ENCODE measurements around the gene CCRL2.
"Not testable (repeated sequence)": the region's sequence is repeated elsewhere in the genome, so short reads cannot be mapped to it uniquely, and the experiment has no call there.

CCRL2 gene

GRCh38 chr3:46378426-46378942, 28.6 kb upstream of the CCRL2 start:
- no peak for FAIRE-seq
- no peak for DNase-seq (ENCODE audit: low spot score)

GRCh38 chr3:46380471-46381221, 26.4 kb upstream of the CCRL2 start:
- FAIRE-seq (no peak), DNase-seq (ENCODE audit: low spot score) (no peak)

GRCh38 chr3:46381625-46382024, 25.4 kb upstream of the CCRL2 start:
- DNase-seq (ENCODE audit: low spot score) (no peak), FAIRE-seq (no peak)

- DNase-seq (ENCODE audit: low spot score), result no peak
- FAIRE-seq, result no peak
Observed at GRCh38 chr3:46383211-46383950, 23.7 kb upstream of the CCRL2 start.

GRCh38 chr3:46383951-46384330, 23.1 kb upstream of the CCRL2 start:
- DNase-seq (ENCODE audit: low spot score) (no peak), FAIRE-seq (no peak)

GRCh38 chr3:46386205-46386604, 20.9 kb upstream of the CCRL2 start:
- FAIRE-seq (no peak), DNase-seq (ENCODE audit: low spot score) (peak; percentile 64)

GRCh38 chr3:46388847-46389246, 18.2 kb upstream of the CCRL2 start:
- FAIRE-seq; DNase-seq (ENCODE audit: low spot score): not testable (repeated sequence)

GRCh38 chr3:46389306-46389705, 17.8 kb upstream of the CCRL2 start:
- no peak for FAIRE-seq

GRCh38 chr3:46391526-46391925, 15.5 kb upstream of the CCRL2 start:
- not testable (repeated sequence) for FAIRE-seq

More at GRCh38 chr3:46389306-46389705, 17.8 kb upstream of the CCRL2 start:
- no peak for DNase-seq (ENCODE audit: low spot score)

GRCh38 chr3:46393011-46393410, 14.0 kb upstream of the CCRL2 start:
- no peak for FAIRE-seq
- DNase-seq (ENCODE audit: low spot score), result no peak

More at GRCh38 chr3:46391526-46391925, 15.5 kb upstream of the CCRL2 start:
- DNase-seq (ENCODE audit: low spot score), result not testable (repeated sequence)

- no peak for FAIRE-seq
- no peak for DNase-seq (ENCODE audit: low spot score)
Observed at GRCh38 chr3:46393554-46394434, 13.3 kb upstream of the CCRL2 start.

GRCh38 chr3:46395210-46395661, 11.8 kb upstream of the CCRL2 start:
- DNase-seq (ENCODE audit: low spot score), result no peak
- FAIRE-seq, result no peak

- peak; percentile 61 for DNase-seq (ENCODE audit: low spot score)
- peak; percentile 69 for FAIRE-seq
Observed at GRCh38 chr3:46395766-46396530, 11.1 kb upstream of the CCRL2 start.

GRCh38 chr3:46397111-46397510, 9.9 kb upstream of the CCRL2 start:
- DNase-seq (ENCODE audit: low spot score) (no peak), FAIRE-seq (no peak)

- DNase-seq (ENCODE audit: low spot score), result no peak
- FAIRE-seq, result no peak
Observed at GRCh38 chr3:46398186-46398955, 8.7 kb upstream of the CCRL2 start.

GRCh38 chr3:46399098-46399497, 8.0 kb upstream of the CCRL2 start:
- DNase-seq (ENCODE audit: low spot score), result no peak
- FAIRE-seq, result no peak

- DNase-seq (ENCODE audit: low spot score) (no peak), FAIRE-seq (no peak)
Observed at GRCh38 chr3:46399557-46399956, 7.5 kb upstream of the CCRL2 start.

GRCh38 chr3:46400000-46400734, 6.9 kb upstream of the CCRL2 start:
- FAIRE-seq (no peak), DNase-seq (ENCODE audit: low spot score) (peak; percentile 55)

- FAIRE-seq, result no peak
- no peak for DNase-seq (ENCODE audit: low spot score)
Observed at GRCh38 chr3:46400846-46401245, 6.2 kb upstream of the CCRL2 start.

All from RCC 7860 (cell line).